ENCODE data around the gene IRX2.

IRX2 gene

GRCh38 chr5:2751592-2752021 is at the start of gene IRX2:
Gene IRX2 (minus strand): TSS chr5:2751677. CDS start chr5:2751413, 264 bp downstream.
- peak; percentile 83 for DNase-seq (ENCODE audit: low spot score)

- no peak for DNase-seq (ENCODE audit: low spot score)
Measured at GRCh38 chr5:2800035-2800434, 48.6 kb upstream of the IRX2 start.

GRCh38 chr5:2797981-2798380 is 46.5 kb upstream of the IRX2 start:
- DNase-seq (ENCODE audit: low spot score): no peak

- peak; percentile 52 for DNase-seq (ENCODE audit: low spot score)
Measured at GRCh38 chr5:2797160-2797559, 45.7 kb upstream of the IRX2 start.

GRCh38 chr5:2783223-2783622 is 31.7 kb upstream of the IRX2 start:
- DNase-seq (ENCODE audit: low spot score): no peak

- DNase-seq (ENCODE audit: low spot score): no peak
Measured at GRCh38 chr5:2782658-2783057, 31.2 kb upstream of the IRX2 start.

GRCh38 chr5:2780421-2781171 is 29.1 kb upstream of the IRX2 start:
- DNase-seq (ENCODE audit: low spot score): no peak

GRCh38 chr5:2779459-2779858 is 28.0 kb upstream of the IRX2 start:
- DNase-seq (ENCODE audit: low spot score): no peak

GRCh38 chr5:2776337-2777302 is 25.1 kb upstream of the IRX2 start:
- DNase-seq (ENCODE audit: low spot score): no peak

GRCh38 chr5:2773327-2773726 is 21.9 kb upstream of the IRX2 start:
- no peak for DNase-seq (ENCODE audit: low spot score)

GRCh38 chr5:2767089-2767488 is 15.6 kb upstream of the IRX2 start:
- no peak for DNase-seq (ENCODE audit: low spot score)

GRCh38 chr5:2764581-2764980 is 13.1 kb upstream of the IRX2 start:
- no peak for DNase-seq (ENCODE audit: low spot score)

GRCh38 chr5:2763533-2763794 is 12.0 kb upstream of the IRX2 start:
- no peak for DNase-seq (ENCODE audit: low spot score)

GRCh38 chr5:2762744-2763532 is 11.5 kb upstream of the IRX2 start:
- DNase-seq (ENCODE audit: low spot score): peak; percentile 26

- DNase-seq (ENCODE audit: low spot score): no peak
Measured at GRCh38 chr5:2761921-2762488, 10.5 kb upstream of the IRX2 start.

- no peak for DNase-seq (ENCODE audit: low spot score)
Measured at GRCh38 chr5:2759696-2760461, 8.4 kb upstream of the IRX2 start.

- no peak for DNase-seq (ENCODE audit: low spot score)
Measured at GRCh38 chr5:2759091-2759490, 7.6 kb upstream of the IRX2 start.

GRCh38 chr5:2758632-2759031 is 7.2 kb upstream of the IRX2 start:
- DNase-seq (ENCODE audit: low spot score): no peak

GRCh38 chr5:2757563-2758351 is 6.3 kb upstream of the IRX2 start:
- peak; percentile 30 for DNase-seq (ENCODE audit: low spot score)

Measured in SW480 (cell line).